GM10248 (cell line): ENCODE measurements around the gene SLC29A2.
A peak's percentile ranks its signal among the peaks of the same experiment; 100 is the strongest.

Experiments used
- CTCF ChIA-PET: fragments of 300-600 bp; sonication (Branson Sonifier 250); formaldehyde crosslinking; extraction: SDS; loops from one replicate; lab custom pipeline; 2021; ENCODE audit warnings: antibody characterized with exemption; lab: Yijun Ruan, JAX
- POLR2A ChIA-PET: fragments of 350-650 bp; sonication (Branson Sonifier 250); formaldehyde crosslinking; extraction: SDS; loops from one replicate; lab custom pipeline; 2020; ENCODE audit warnings: antibody characterized with exemption; lab: Yijun Ruan, JAX
- DNase-seq: peaks from one replicate; pipeline ENCODE4 v3.0.0; 2012; ENCODE audit errors: extremely low spot score
- TF ChIP-seq, protein P1 (sequence below): IDR thresholded peaks from 2 replicates; pipeline ENCODE4 v1.5.1; 2012; ENCODE audit warnings: mild to moderate bottlenecking, low read depth; ENCODE audit errors: extremely low read depth, missing control alignments, control extremely low read depth

SLC29A2 gene

DNA sequence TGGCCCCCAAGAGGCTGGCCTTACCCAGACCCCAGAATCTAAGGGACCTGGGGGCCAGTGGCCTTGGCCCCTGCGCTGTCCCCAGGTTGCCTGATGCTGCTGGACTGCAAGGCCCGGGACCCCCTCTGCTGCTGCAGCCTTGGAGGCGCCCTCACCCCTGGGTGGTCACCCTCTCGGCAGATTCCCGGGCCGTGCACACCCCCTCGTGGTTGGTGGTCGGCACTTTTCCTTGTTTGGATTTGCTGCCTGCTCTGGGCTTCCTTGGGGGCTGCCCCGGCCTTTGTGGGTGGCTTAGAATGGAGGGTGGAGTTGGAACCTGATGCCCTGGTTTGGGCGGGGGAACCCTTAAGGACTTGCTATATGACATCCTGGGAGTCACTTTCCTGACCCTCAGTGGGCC lies 40.6 kb downstream of the SLC29A2 start:
- no peak for DNase-seq
- TF ChIP-seq, protein P1, sequence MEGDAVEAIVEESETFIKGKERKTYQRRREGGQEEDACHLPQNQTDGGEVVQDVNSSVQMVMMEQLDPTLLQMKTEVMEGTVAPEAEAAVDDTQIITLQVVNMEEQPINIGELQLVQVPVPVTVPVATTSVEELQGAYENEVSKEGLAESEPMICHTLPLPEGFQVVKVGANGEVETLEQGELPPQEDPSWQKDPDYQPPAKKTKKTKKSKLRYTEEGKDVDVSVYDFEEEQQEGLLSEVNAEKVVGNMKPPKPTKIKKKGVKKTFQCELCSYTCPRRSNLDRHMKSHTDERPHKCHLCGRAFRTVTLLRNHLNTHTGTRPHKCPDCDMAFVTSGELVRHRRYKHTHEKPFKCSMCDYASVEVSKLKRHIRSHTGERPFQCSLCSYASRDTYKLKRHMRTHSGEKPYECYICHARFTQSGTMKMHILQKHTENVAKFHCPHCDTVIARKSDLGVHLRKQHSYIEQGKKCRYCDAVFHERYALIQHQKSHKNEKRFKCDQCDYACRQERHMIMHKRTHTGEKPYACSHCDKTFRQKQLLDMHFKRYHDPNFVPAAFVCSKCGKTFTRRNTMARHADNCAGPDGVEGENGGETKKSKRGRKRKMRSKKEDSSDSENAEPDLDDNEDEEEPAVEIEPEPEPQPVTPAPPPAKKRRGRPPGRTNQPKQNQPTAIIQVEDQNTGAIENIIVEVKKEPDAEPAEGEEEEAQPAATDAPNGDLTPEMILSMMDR = no peak
- ChIA-PET POLR2A (no interaction called here), CTCF (interaction anchor here (1.5 to 8.7 kb wide), 4 partner anchors 14 to 58 kb away, joined by 3 to 126 read pairs (median 4); partner anchors contain the start of gene BRMS1)

DNA sequence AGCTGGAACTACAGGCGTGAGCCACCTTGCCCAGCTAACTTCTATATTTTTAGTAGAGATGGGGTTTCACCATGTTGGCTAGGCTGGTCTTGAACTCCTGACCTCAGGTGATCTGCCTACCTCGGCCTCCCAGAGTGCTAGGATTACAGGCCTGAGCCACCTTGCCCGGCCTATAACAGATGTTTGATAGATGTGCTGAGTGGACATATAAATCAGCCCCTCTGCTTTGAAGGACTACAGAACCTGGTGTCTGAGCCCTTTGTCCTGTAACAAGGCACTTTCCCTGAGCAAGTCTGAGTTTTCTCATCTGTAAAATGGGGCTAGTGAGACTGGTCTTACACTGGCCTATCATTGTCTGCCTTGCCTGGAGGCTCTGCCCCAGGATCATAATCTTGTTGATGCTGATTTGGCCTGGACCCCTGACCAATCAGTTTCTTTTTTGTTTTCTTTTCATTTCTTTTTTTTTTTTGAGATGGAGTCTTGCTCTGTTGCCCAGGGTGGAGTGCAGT lies 42.3 kb downstream of the SLC29A2 start:
- CTCF ChIA-PET = interaction anchor here (0.6 to 8.7 kb wide), 9 partner anchors 10 to 41 kb away, joined by 3 to 126 read pairs (median 5); partner anchors contain the start of genes BRMS1 and YIF1A
- POLR2A ChIA-PET = no interaction called here
- TF ChIP-seq, protein P1 = no peak
- no peak for DNase-seq

DNA sequence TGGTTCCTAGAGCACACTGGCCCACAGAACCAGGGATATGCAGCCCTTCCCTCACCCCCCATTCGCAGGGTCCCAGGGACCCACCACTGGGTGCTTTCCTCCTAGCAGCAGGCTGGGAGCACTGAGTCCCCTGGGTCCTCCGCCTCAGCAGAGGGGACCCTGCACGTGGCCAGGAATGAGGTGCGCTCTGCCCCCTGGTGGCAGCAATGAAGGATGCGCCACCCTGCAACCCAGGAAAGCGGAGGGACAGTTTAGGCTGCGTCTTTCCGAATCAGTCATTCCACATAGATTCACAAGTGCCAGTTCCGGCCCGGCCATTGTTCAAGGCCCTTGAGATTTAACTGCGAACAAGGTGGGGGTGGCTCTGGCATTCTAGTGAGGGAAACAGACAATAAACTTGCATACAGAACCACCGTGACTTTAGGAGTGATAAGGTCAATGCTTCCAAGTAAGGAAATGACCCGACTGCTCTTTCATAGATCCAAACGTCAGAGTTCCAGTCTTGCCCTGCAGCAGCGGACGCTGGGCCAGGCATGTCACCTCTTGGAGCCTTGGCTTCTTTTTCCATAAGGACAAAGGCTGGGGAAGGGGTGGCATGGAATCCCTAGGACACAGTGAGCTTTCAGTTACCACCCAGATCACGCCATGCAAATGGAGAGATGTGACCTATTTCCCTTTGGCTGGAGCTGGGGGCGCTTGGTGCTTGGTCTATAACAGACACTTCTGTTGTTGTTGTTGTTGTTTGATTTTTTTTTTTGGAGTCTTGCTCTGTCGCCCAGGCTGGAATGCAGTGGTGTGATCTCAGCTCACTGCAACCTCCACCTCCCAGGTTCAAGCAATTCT lies 43.0 kb downstream of the SLC29A2 start:
- ChIA-PET POLR2A (no interaction called here), CTCF (interaction anchor here (0.6 to 8.7 kb wide), 9 partner anchors 10 to 40 kb away, joined by 3 to 126 read pairs (median 5); partner anchors contain the start of genes BRMS1 and YIF1A)
- TF ChIP-seq, protein P1 = peak; percentile 95
- DNase-seq = peak; percentile 88

DNA sequence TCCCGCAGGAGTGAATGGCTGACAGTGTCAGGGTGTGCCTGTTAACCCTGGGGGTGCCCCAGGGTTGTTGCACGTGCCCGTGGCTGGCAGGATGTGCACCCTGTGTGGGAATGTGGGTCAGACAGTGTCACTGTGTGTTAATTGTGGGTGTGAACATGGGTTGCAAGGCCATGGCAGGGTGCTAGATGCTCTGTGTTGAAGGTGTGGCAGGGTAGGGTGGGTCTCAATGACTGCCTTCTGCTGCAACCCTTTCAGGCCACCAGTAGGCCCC lies 43.6 kb downstream of the SLC29A2 start:
- ChIA-PET POLR2A (no interaction called here), CTCF (no interaction called here)
- no peak for DNase-seq
- TF ChIP-seq, protein P1 = no peak

DNA sequence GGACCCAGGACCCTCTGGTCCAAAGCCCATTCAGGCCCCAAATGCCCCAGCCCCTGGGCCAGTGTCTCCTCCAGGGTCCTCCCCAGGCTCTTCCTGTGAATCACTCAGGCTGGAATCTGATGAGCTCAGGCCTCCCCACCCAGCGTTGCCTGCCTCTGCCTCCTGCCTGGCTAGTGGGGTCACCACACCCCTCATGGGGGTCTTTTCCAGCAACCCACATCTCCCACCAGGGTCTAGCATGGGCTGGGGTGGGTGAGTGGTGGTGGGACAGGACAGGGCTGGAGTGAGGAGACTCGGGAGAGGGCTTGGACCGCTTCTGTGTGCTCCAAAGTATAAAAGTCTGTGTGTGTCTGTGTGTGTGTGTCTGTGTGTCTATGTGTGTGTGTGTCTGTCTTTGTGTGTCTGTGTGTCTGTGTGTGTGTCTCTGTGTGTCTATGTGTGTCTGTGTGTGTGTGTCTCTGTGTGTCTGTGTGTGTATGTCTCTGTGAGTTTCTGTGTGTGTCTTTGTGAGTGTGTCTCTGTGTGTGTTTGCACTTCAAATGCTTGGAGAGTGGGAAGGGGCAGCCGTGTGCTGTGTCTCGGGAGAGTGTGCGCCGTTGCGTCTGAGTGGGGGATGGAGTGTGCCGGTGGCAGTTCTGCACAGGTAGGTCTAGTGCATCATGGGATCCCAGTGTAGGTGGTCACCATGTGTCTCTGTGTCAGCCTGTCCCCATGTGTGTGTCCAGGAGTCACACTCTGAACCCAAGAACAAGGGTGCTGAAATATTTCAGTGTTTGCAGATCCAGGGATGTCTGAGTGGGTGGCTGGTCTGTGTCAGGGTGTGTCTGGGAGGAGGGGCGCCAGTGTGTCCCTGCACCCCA lies 44.2 kb downstream of the SLC29A2 start:
- DNase-seq = no peak
- TF ChIP-seq, protein P1 = no peak
- ChIA-PET POLR2A (no interaction called here), CTCF (interaction anchor here (0.8 to 3.7 kb wide), 4 partner anchors 9 to 61 kb away, joined by 3 to 34 read pairs (median 4); no protein-coding TSS in a partner anchor)

DNA sequence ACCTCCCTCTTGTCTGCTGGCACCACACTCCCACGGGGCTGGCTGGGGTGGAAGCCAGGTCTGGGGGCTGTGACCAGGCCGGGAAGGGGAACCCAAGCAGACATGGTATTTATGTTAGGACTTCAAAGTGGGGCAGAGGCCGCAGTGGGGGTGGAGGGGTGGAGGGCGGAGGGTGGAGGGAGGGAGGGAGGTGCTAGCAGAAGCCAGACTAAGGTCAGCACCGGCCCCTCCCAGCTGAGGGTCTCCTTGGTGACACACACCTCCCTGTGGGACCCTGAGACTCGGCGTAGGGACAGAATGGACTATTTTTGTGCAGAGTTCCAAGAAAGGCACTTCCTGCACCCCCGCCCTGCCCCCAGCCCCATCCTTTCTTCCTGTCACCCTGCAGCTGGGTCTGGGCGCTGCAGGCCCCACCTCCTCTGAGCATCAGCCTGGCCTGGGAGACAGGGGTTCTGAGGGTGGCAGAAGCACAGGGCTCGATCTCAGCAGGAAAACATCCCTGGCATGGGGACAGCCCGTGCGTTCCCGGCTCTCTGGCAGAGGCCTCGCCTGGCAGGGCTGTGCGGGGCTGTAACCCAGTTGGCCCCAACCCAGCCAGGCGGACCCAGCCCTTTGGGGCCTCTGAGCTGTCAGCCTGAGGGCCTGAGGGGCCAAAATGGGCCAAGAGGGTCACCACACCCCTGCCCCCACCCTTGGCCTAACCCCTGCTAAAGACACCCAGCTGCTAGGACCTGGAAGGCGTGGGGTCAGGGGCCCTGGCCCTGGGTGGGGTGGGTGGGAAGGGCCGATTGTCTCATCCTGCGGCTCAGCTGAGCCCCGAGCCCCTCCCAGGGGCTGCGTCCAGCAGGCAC lies 45.1 kb downstream of the SLC29A2 start:
- ChIA-PET POLR2A (no interaction called here), CTCF (interaction anchor here (0.8 to 3.7 kb wide), 4 partner anchors 9 to 62 kb away, joined by 3 to 34 read pairs (median 4); no protein-coding TSS in a partner anchor)
- no peak for DNase-seq
- TF ChIP-seq, protein P1 = no peak
